Epithelial cell of proximal tubule (primary cell): ENCODE data around the gene DLK1. TPM values are rescaled to one million over a fixed set of nuclear protein-coding genes. Genes with fewer than 3 reads are reported as not detected.
A peak's percentile ranks its signal among the peaks of the same experiment; 100 is the strongest.

ENCODE experiments used
- DNase-seq: peaks from one replicate; pipeline ENCODE4 v3.0.0-alpha.2; 2011; ENCODE audit warnings: low read depth
- H3K4me3 ChIP-seq: 2 replicates; pipeline ENCODE4 v1.5.1; 2011; ENCODE audit warnings: low read depth, mild to moderate bottlenecking, low read length
- total RNA-seq: library from RNA; depleted of rRNA; stranded (reverse); fragments of >200 nt; gene quantifications from 2 replicates; pipeline ENCODE4 v1.2.3, GENCODE V29; 2015
- TF ChIP-seq, protein P1 (sequence below): conservative IDR thresholded peaks from 2 replicates; pipeline ENCODE4 v1.5.1; 2012; ENCODE audit warnings: low read depth, mild to moderate bottlenecking, low read length

DLK1 gene
- total RNA-seq, 1 donor from 2014 or later: not detected

DNA sequence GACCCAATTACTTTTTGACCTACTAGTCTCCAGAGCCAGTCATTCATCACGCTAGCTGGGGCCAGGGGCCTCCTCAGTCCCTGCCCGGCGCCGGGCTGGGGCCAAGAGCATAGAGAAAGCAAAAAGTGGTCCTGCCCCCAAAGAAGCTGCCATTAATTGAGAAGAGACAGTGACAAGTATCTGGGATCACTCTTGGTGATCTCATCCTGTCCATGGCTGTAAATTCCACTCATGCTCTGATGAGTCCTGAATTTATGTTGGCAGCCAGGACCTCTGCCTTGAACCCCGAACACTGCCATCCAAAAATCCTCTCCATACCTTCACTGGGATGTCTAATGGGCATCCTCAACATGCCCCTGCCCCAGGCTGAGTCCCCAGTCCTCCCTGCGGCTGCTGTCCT lies 34.4 kb upstream of the DLK1 start:
- DNase-seq: no peak
- TF ChIP-seq, protein P1, sequence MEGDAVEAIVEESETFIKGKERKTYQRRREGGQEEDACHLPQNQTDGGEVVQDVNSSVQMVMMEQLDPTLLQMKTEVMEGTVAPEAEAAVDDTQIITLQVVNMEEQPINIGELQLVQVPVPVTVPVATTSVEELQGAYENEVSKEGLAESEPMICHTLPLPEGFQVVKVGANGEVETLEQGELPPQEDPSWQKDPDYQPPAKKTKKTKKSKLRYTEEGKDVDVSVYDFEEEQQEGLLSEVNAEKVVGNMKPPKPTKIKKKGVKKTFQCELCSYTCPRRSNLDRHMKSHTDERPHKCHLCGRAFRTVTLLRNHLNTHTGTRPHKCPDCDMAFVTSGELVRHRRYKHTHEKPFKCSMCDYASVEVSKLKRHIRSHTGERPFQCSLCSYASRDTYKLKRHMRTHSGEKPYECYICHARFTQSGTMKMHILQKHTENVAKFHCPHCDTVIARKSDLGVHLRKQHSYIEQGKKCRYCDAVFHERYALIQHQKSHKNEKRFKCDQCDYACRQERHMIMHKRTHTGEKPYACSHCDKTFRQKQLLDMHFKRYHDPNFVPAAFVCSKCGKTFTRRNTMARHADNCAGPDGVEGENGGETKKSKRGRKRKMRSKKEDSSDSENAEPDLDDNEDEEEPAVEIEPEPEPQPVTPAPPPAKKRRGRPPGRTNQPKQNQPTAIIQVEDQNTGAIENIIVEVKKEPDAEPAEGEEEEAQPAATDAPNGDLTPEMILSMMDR: no peak
- H3K4me3 ChIP-seq: no peak overlapping the region

DNA sequence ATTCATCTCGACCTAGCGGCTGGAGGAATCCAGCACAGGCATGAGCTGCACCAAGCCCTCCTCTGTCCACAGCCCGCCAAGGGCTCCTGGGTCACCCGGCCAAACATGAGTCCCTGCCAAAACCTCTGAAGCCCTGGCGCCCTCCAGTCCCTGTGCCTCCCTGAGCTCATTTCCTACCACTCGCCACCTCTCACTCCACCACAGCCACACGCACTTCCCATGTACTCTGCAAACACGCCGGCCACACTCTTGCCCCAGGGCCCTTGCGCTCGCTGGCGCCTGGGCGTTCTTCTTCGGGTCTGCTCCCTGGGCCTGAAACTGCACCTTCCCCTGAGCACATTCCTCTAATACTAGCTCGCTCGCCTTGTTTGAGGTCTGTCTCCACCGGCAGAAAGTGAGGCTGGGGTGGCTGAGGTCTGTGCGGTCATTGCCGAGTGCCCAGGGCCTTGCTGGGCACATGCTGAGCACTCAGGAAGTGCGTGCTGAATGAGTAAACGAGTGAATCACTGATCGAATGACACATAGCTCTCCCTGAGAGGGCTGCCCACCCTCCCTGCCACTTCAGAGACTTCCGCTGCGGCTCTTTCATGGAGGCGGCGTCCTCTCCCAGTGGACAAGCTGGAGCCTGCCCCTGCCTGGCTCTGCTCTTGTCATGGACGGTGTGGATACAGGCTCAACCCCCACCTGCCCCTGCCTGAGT lies 33.7 kb upstream of the DLK1 start:
- DNase-seq: peak; percentile 33
- no peak overlapping the region for H3K4me3 ChIP-seq
- TF ChIP-seq, protein P1: no peak

DNA sequence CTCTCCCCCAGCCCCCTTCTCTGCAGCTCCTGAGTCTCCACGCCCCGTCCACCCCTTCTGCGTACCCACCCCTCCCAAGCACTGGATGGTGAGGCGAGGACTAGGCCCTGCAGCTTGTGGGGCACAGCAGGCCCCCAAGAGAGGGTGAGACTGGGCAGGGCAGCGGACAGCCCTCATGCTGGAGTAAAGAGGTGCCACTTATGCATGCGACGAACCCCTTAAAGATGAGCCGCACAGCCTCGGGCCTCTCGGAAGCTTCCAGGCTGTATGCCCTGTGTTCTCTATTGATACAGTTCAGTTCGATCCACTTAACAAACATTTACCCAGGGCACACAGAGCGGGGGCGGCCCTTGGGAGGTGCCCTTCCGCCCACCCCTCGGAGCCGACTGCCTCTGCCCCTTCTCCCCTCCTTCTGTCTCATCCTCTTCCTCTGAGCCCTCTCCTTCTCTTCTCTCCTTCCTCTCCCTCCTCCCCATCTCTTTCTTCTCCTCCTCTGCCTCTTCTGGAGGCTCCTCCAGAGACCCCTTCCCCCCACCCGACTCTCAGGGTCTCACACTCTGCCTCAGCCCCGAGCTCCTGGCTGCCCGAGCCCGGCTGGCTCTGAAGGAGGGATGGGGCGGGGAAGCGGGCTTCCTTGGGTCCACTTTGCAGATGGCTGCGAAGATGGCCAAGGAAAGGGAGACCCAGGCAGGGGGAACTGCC lies 32.7 kb upstream of the DLK1 start:
- DNase-seq: no peak

DNA sequence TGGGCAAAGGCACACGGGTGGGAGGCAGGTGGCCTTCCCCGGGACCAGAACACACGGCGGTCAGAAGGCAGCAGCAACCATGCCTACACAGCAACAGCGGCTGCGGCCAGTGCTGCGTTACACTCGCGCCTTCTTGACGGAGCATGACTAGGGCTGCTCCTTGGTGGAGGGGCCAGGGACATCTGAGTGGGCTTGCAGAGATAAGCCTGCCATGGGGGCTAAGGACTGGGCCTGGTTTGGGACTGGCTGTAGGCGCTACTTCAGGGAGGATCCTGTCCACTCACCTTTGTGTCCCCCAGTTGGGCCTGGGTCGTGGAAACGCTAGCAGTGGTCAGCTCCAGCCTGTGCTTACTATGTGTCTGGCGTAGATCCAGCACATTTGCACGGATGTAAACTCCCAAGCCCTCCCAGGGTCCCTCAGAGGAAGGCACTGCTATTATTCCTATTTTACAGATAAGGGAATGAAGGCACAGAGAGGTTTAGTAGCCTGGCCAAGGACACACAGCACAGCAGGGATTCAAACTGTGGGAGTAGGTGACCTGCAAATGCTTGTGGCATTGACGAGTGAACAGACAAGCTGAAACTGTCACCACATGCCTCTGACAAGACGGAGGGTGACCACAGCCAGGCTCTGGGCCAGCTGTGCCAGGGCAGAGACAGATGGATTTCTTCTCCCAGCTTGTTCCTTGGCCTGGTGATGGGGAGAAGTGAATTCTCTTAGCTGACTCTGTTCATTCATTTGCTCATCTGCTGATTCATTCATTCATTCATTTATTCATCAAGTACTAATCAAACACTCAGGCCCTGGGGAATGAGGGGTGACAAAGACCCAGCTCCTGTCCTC lies 31.9 kb upstream of the DLK1 start:
- TF ChIP-seq, protein P1: no peak
- no peak overlapping the region for H3K4me3 ChIP-seq
- no peak for DNase-seq

More for the DNA sequence above, 32.7 kb upstream of the DLK1 start:
- H3K4me3 ChIP-seq: no peak overlapping the region
- TF ChIP-seq, protein P1: no peak

DNA sequence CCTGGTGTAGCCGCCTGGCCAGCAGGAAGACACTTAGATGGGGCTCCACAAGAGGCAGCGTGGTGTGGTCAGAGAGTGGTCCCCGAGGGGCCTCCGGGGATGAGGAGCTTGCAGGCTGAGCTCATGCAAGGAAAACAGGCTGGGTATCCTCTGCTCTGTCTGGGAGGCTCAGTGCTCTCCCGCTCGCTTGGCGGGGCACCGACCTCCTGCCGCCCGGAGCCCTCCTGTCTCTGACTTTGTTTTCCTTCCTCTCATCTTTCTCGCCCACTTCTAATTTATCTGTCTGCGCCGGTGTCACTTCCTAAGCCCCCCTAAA lies 31.3 kb upstream of the DLK1 start:
- no peak overlapping the region for H3K4me3 ChIP-seq
- TF ChIP-seq, protein P1: no peak
- no peak for DNase-seq

DNA sequence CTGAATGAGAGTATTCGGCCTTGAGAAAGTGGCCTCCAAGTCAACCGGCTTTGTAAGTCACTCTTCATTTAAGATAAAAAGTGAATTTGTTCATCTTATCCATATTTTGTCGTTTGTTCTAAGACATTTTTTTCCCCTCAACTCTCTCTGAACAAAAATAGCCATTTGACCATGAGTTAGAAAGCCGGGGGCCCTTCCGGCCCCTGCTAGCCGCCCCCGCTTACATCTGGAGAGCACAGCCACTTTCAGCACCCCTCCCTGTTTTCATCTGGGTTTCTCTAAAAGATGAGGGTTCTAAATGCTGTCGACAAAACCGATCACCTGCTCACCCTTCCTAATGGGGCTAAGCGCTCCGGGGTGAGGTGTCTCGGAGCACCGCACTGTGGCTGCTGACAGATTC lies 30.7 kb upstream of the DLK1 start:
- no peak overlapping the region for H3K4me3 ChIP-seq
- no peak for DNase-seq
- TF ChIP-seq, protein P1: no peak
